Lung (tissue), 12 donors: ENCODE measurements around the gene SDF2L1. TPM values are rescaled to one million over a fixed set of nuclear protein-coding genes. Genes with fewer than 3 reads are reported as not detected.

Experiments
- ATAC-seq: fragments of 200-7000 bp; cut with Tn5 transposase; one replicate; pipeline ENCODE4 v1.9.1; 2020; ENCODE audit warnings: moderate number of reproducible peaks; ENCODE audit not compliant: insufficient read depth, low FRiP score
- DNase-seq, 3 donors: peaks; one replicate each; pipeline ENCODE4 v3.0.0-alpha.2; 2013 to 2017
- H3K27ac ChIP-seq, 2 donors: one replicate each; pipeline ENCODE4 v1.5.1; 2013; ENCODE audit warnings: mild to moderate bottlenecking in 2 of 2, moderate library complexity in 2 of 2, control low read depth in 1 of 2, inconsistent platforms in 1 of 2, low read depth in 1 of 2, low read length in 1 of 2
- H3K27me3 ChIP-seq, 3 donors: one replicate each; pipeline ENCODE4 v1.5.1; 2013; ENCODE audit warnings: low read length in 2 of 3; ENCODE audit not compliant: control insufficient read depth in 3 of 3, insufficient read depth in 3 of 3
- H3K36me3 ChIP-seq, 4 donors: one replicate each; pipeline ENCODE4 v1.5.1; 2013; ENCODE audit warnings: low read length in 4 of 4, mild to moderate bottlenecking in 1 of 4, moderate library complexity in 1 of 4; ENCODE audit not compliant: control insufficient read depth in 4 of 4, insufficient read depth in 4 of 4
- H3K4me1 ChIP-seq, 5 donors: one replicate each; pipeline ENCODE4 v1.5.1; 2013; ENCODE audit warnings: low read length in 5 of 5, mild to moderate bottlenecking in 2 of 5, moderate library complexity in 1 of 5; ENCODE audit not compliant: control insufficient read depth in 5 of 5, insufficient read depth in 5 of 5
- H3K4me3 ChIP-seq: one replicate; pipeline ENCODE4 v1.5.1; 2013; ENCODE audit warnings: mild to moderate bottlenecking, control low read depth, moderate library complexity
- H3K9ac ChIP-seq, 2 donors: one replicate each; pipeline ENCODE4 v1.5.1; 2013; ENCODE audit warnings: low read length in 2 of 2, control low read depth in 1 of 2; ENCODE audit not compliant: insufficient read depth in 1 of 2
- H3K9me3 ChIP-seq, 4 donors: one replicate each; pipeline ENCODE4 v1.5.1; 2013; ENCODE audit warnings: low read length in 3 of 4, mild to moderate bottlenecking in 1 of 4, moderate library complexity in 1 of 4; ENCODE audit not compliant: control insufficient read depth in 4 of 4, insufficient read depth in 3 of 4
- CTCF ChIP-seq: IDR thresholded peaks from 2 replicates; pipeline ENCODE4 v1.5.1; 2012; ENCODE audit warnings: mild to moderate bottlenecking; ENCODE audit errors: control extremely low read depth, extremely low read depth
- WGBS, 2 donors: extraction: QIAGEN DNeasy Blood & Tissue Kit; methylation state at CpG; one replicate each; pipeline ENCODE4 v1.1.7; 2013; 5-methylcytosine and 5-hydroxymethylcytosine counted together
- polyA plus RNA-seq, 2 donors: library from polyadenylated mRNA; stranded (reverse); fragments of 200-250 nt; gene quantifications; one replicate each; pipeline ENCODE4 v1.2.1, GENCODE V29; 2013
- total RNA-seq, 2 donors: library from RNA; depleted of rRNA in 1 of 2; stranded (reverse); fragments of >200 nt in 1 of 2; gene quantifications; one replicate each; pipeline ENCODE4 v1.2.1, GENCODE V29; 2014 to 2021
- donor health status: control.
- donor health status: control.
- donor health status: Bipolar disorder and iron deficiency.
- donor health status: healthy.
- donor health status: DM: yes; HTN: yes; CAD: no.

Gene SDF2L1
- total and polyA plus RNA-seq, 4 donors, result 7.3 to 200 (median 78.1) TPM

- Histone ChIP-seq H3K9ac (no peak overlapping the region), H3K9me3 (no peaks in the 10 kb centered on the region), H3K27me3 (no peaks in the 10 kb centered on the region), H3K27ac (no peak overlapping the region), H3K4me3 (no peak overlapping the region), H3K36me3 (no peaks in the 10 kb centered on the region), H3K4me1 (peaks cover 0 to 1% (median 0%) of the 10 kb centered on the region in 5 donors)
- 74 to 87% methylated on average over 7 of the region's 7 CpGs for WGBS, 2 donors
- ATAC-seq (no peak), DNase-seq (no peak)
- TF ChIP-seq CTCF, result no peak
Observed at GRCh38 chr22:21659864-21660525, 17.9 kb downstream of the SDF2L1 start.

- no peak overlapping the region for H3K9ac ChIP-seq
Observed at GRCh38 chr22:21660904-21661303, 18.8 kb downstream of the SDF2L1 start.

GRCh38 chr22:21661991-21662390 lies 19.9 kb downstream of the SDF2L1 start:
- Histone ChIP-seq H3K27ac (no peak overlapping the region), H3K27me3 (no peaks in the 10 kb centered on the region), H3K4me1 (peaks cover 0 to 9% (median 3%) of the 10 kb centered on the region in 5 donors), H3K36me3 (peaks cover 0 to 2% (median 0%) of the 10 kb centered on the region in 4 donors), H3K4me3 (no peak overlapping the region), H3K9ac (no peak overlapping the region), H3K9me3 (no peaks in the 10 kb centered on the region)
- TF ChIP-seq CTCF, result no peak
- DNase-seq (no peak), ATAC-seq (no peak)
- 95 to 97% methylated on average over 5 of the region's 5 CpGs for WGBS, 2 donors

More at GRCh38 chr22:21660904-21661303, 18.8 kb downstream of the SDF2L1 start:
- Histone ChIP-seq H3K9me3 (no peaks in the 10 kb centered on the region), H3K27me3 (no peaks in the 10 kb centered on the region), H3K36me3 (no peaks in the 10 kb centered on the region), H3K4me3 (no peak overlapping the region), H3K4me1 (peaks cover 0 to 5% (median 1%) of the 10 kb centered on the region in 5 donors), H3K27ac (no peak overlapping the region)
- DNase-seq (no peak), ATAC-seq (no peak)
- WGBS, 2 donors, result 74 to 93% methylated on average over 7 of the region's 7 CpGs
- no peak for TF ChIP-seq CTCF
